Measurements from ENCODE around the gene RCOR1.

DNA sequence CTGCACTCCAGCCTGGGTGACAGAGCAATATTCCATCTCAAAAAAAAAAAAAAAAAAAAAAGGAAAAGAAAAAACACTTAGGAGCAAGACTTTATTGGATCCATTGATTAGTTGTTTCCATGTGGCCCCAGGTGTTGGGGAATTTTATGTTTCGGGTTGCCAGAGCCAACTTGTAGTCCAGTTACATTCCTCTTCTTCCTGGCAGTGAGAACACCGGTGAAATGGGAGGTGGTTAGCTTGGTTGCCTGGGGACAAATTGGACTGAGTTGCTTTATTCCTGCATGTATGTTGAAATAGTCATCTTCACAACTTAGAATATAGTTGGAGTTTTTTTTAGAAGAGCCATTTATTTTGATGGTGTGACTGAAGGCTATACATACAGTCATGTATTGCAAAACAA, 12.6 kb downstream of the RCOR1 start:
- TF ChIP-seq, protein P1, sequence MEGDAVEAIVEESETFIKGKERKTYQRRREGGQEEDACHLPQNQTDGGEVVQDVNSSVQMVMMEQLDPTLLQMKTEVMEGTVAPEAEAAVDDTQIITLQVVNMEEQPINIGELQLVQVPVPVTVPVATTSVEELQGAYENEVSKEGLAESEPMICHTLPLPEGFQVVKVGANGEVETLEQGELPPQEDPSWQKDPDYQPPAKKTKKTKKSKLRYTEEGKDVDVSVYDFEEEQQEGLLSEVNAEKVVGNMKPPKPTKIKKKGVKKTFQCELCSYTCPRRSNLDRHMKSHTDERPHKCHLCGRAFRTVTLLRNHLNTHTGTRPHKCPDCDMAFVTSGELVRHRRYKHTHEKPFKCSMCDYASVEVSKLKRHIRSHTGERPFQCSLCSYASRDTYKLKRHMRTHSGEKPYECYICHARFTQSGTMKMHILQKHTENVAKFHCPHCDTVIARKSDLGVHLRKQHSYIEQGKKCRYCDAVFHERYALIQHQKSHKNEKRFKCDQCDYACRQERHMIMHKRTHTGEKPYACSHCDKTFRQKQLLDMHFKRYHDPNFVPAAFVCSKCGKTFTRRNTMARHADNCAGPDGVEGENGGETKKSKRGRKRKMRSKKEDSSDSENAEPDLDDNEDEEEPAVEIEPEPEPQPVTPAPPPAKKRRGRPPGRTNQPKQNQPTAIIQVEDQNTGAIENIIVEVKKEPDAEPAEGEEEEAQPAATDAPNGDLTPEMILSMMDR (IDR thresholded peaks at IDR 0.05), result no peak
- no peak for TF ChIP-seq RARB (CRISPR knock-in tag; IDR thresholded peaks at IDR 0.05)
- TF ChIP-seq NR3C1 (IDR thresholded peaks at IDR 0.05), result no peak
- TF ChIP-seq CBX8 (IDR thresholded peaks at IDR 0.05), result no peak

Measured in A549 (cell line).